ENCODE measurements around the gene CYSTM1. TPM values are rescaled to one million over a fixed set of nuclear protein-coding genes. Genes with fewer than 3 reads are reported as not detected.

Gene CYSTM1
- total and polyA plus RNA-seq, 2 donors (not counting 3 experiments of a cell fraction or from before 2014, with no cell fraction given) = 28.9 to 41.5 TPM

DNA sequence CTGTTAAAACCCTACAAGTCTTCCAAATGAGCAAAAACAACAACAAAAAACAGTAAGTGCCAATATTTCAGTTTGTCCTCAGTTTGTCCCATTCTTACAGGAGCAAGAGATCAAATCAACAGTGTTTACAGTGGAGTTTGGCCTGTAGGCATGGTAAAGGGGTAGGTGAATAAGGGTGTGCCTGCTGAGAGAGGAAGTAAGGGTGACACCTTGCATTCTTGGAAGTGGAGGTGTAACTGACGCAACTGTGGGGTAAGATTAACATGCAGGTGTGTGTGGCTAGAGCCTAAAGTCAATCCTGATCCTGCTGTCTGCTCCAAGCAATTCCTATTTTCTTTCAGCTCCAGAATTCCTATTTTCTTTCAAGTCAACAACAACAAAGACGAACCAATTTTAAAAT, 84.5 kb downstream of the CYSTM1 start:
- no peak for FAIRE-seq
- H3K9me3 ChIP-seq (replicated peaks; ENCODE audit: control insufficient read depth, insufficient read depth, low read length) = no peaks in the 10 kb centered on the region
- no peak for TF ChIP-seq MYC (IDR thresholded peaks at IDR 0.05; ENCODE audit: low read depth, low read length)
- TF ChIP-seq JUN (IDR thresholded peaks at IDR 0.05; ENCODE audit: borderline replicate concordance, insufficient read depth, insufficient read length, low read depth) = no peak
- TF ChIP-seq, protein P1, sequence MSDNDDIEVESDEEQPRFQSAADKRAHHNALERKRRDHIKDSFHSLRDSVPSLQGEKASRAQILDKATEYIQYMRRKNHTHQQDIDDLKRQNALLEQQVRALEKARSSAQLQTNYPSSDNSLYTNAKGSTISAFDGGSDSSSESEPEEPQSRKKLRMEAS (IDR thresholded peaks at IDR 0.05; ENCODE audit: insufficient read depth, insufficient read length) = no peak
- TF ChIP-seq, protein P2, sequence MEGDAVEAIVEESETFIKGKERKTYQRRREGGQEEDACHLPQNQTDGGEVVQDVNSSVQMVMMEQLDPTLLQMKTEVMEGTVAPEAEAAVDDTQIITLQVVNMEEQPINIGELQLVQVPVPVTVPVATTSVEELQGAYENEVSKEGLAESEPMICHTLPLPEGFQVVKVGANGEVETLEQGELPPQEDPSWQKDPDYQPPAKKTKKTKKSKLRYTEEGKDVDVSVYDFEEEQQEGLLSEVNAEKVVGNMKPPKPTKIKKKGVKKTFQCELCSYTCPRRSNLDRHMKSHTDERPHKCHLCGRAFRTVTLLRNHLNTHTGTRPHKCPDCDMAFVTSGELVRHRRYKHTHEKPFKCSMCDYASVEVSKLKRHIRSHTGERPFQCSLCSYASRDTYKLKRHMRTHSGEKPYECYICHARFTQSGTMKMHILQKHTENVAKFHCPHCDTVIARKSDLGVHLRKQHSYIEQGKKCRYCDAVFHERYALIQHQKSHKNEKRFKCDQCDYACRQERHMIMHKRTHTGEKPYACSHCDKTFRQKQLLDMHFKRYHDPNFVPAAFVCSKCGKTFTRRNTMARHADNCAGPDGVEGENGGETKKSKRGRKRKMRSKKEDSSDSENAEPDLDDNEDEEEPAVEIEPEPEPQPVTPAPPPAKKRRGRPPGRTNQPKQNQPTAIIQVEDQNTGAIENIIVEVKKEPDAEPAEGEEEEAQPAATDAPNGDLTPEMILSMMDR (IDR thresholded peaks at IDR 0.05; ENCODE audit: extremely low read depth in 1 of 2, insufficient read depth in 1 of 2, low read depth in 1 of 2, low read length in 2 of 2) = no peak
- TF ChIP-seq GATA2 (IDR thresholded peaks at IDR 0.05; ENCODE audit: insufficient read depth, insufficient read length, low read depth, low read length) = no peak
- TF ChIP-seq POLR2AphosphoS5 (IDR thresholded peaks at IDR 0.05; ENCODE audit: insufficient read depth, low read depth, low read length) = no peak
- no peak for TF ChIP-seq FOS (IDR thresholded peaks at IDR 0.05; ENCODE audit: borderline replicate concordance, insufficient read depth, low read length)
- no peak for TF ChIP-seq EZH2 (IDR thresholded peaks at IDR 0.05; ENCODE audit: borderline replicate concordance, low read depth, low read length, severe bottlenecking)
- no peak for TF ChIP-seq POLR2A (IDR thresholded peaks at IDR 0.05; ENCODE audit: low read depth, low read length)
- no peaks in the 10 kb centered on the region for H3K9me1 ChIP-seq (replicated peaks; ENCODE audit: control insufficient read depth, extremely low read depth, insufficient read depth, low read length)
- H4K20me1 ChIP-seq (replicated peaks; ENCODE audit: control insufficient read depth, extremely low read depth, insufficient read depth, low read length) = no peaks in the 10 kb centered on the region
- dilution Hi-C loops (cut with MboI; ENCODE audit: extremely low pct_ligation_motif_present, low sequenced_read_pairs) = no loop called here
- H3K27ac ChIP-seq (ENCODE audit: insufficient read depth, low read depth, low read length) = no peak overlapping the region
- H3K79me2 ChIP-seq (ENCODE audit: control insufficient read depth, insufficient read depth, low read length) = peaks cover 43% of the 10 kb centered on the region
- peaks cover 0 to 8% of the 10 kb centered on the region in 2 experiments for H3K36me3 ChIP-seq (ENCODE audit: control insufficient read depth in 2 of 2, extremely low read depth in 1 of 2, insufficient read depth in 2 of 2, low read length in 2 of 2)
- ChIA-PET CTCF (interaction anchor here (5.0 to 6.1 kb wide), 2 partner anchors 14 to 86 kb away, joined by 58 to 64 read pairs; partner anchors contain the start of gene HBEGF), POLR2A (no interaction called here)
- DNase-seq (ENCODE audit: low read depth, low spot score) = no peak
- H3K4me3 ChIP-seq (replicated peaks in 1 of 3; ENCODE audit: insufficient read depth in 1 of 3, low read depth in 1 of 3, low read length in 3 of 3) = no peak overlapping the region
- BruUV-seq (replicated peaks) = no TSS peak
- no peak overlapping the region for H3K9ac ChIP-seq (replicated peaks; ENCODE audit: extremely low read depth, insufficient read depth, low read length)
- intact Hi-C loops (cut with micrococcal nuclease) = no loop called here
- H3K27me3 ChIP-seq (ENCODE audit: control insufficient read depth in 2 of 2, insufficient read depth in 2 of 2, low read length in 2 of 2) = no peaks in the 10 kb centered on the region
- H3K4me1 ChIP-seq (ENCODE audit: control insufficient read depth, extremely low read depth, insufficient read depth, low read length) = peaks cover 29% of the 10 kb centered on the region
- H3K4me2 ChIP-seq (ENCODE audit: insufficient read depth, low read length) = no peak overlapping the region
- no peak overlapping the region for H2AFZ ChIP-seq (ENCODE audit: low read depth, low read length)
